Caco-2 (cell line): ENCODE measurements around the gene YPEL4. TPM values are rescaled to one million over a fixed set of nuclear protein-coding genes. Genes with fewer than 3 reads are reported as not detected.
A peak's percentile ranks its signal among the peaks of the same experiment; 100 is the strongest.

Experiments
- BruUV-seq: library from RNA; stranded (reverse); fragments of 400-500 nt; replicated peaks from 2 replicates; lab custom pipeline; 2021; lab: Mats Ljungman, UMichigan
- CTCF ChIA-PET: fragments of 300-600 bp; sonication (Branson Sonifier 250); formaldehyde crosslinking; loops from one replicate; lab custom pipeline; 2022; ENCODE audit warnings: antibody characterized with exemption; lab: Charles Lee
- POLR2A ChIA-PET: fragments of 300-600 bp; sonication (Branson Sonifier 250); formaldehyde crosslinking; loops from one replicate; lab custom pipeline; 2022; ENCODE audit warnings: antibody characterized with exemption; lab: Charles Lee
- DNase-seq, 2 experiments: peaks; one replicate each; pipeline versions ENCODE4 v3.0.0 to v3.0.0-alpha.2; 2020 to 2022
- H3K27me3 ChIP-seq: replicated peaks from 2 replicates; pipeline ENCODE4 v1.6.0; 2011; ENCODE audit warnings: low read length; ENCODE audit not compliant: control insufficient read depth, insufficient read depth
- H3K36me3 ChIP-seq: 2 replicates; pipeline ENCODE4 v1.5.1; 2011; ENCODE audit warnings: low read length; ENCODE audit not compliant: control insufficient read depth, insufficient read depth
- H3K4me1 ChIP-seq: fragments of 250-450 bp; sonication (Bioruptor Pico); 2 replicates; pipeline ENCODE4 v1.5.1; 2020; ENCODE audit warnings: mild to moderate bottlenecking
- H3K4me3 ChIP-seq: 2 replicates; pipeline ENCODE4 v1.5.1; 2011; ENCODE audit warnings: low read depth, mild to moderate bottlenecking, control low read depth, low read length
- H3K9me3 ChIP-seq: fragments of 250-450 bp; sonication (Bioruptor Pico); 2 replicates; pipeline ENCODE4 v1.5.1; 2020; ENCODE audit warnings: mild to moderate bottlenecking, moderate library complexity
- H3K27ac Mint-ChIP-seq: one replicate; pipeline ENCODE4 v1.8.0; 2022; ENCODE audit warnings: mixed read lengths; ENCODE audit not compliant: unreplicated experiment
- H3K27me3 Mint-ChIP-seq: one replicate; pipeline ENCODE4 v1.8.0; 2022; ENCODE audit warnings: mixed read lengths; ENCODE audit not compliant: insufficient read depth, unreplicated experiment
- H3K36me3 Mint-ChIP-seq: one replicate; pipeline ENCODE4 v1.8.0; 2022; ENCODE audit warnings: mild to moderate bottlenecking, mixed read lengths; ENCODE audit not compliant: insufficient read depth, unreplicated experiment
- H3K4me1 Mint-ChIP-seq: one replicate; pipeline ENCODE4 v1.8.0; 2022; ENCODE audit warnings: low read depth, mixed read lengths; ENCODE audit not compliant: unreplicated experiment
- H3K4me3 Mint-ChIP-seq: one replicate; pipeline ENCODE4 v1.8.0; 2022; ENCODE audit warnings: mild to moderate bottlenecking, moderate library complexity, mixed read lengths; ENCODE audit not compliant: unreplicated experiment
- H3K9me3 Mint-ChIP-seq: one replicate; pipeline ENCODE4 v1.8.0; 2022; ENCODE audit warnings: mixed read lengths; ENCODE audit not compliant: unreplicated experiment
- intact Hi-C: fragments of 100-400 bp; cut with micrococcal nuclease; formaldehyde crosslinking; loops from one replicate; pipeline ENCODE4 v1.10.0; 2022; ENCODE audit not compliant: unreplicated experiment
- total RNA-seq: library from RNA; stranded (reverse); gene quantifications from 2 replicates; pipeline ENCODE4 v1.2.3, GENCODE V29; 2022
- TF ChIP-seq, protein P1 (sequence below), 2 experiments: fragments of 200-600 bp in 1 of 2; IDR thresholded peaks; 1 replicate in 1 of 2; 2 replicates in 1 of 2; pipeline versions ENCODE4 v1.5.1 to v1.8.0; 2011 to 2022; ENCODE audit warnings: antibody characterized with exemption in 1 of 2, control low read depth in 1 of 2, inconsistent platforms in 1 of 2, low read depth in 1 of 2, low read length in 1 of 2, mild to moderate bottlenecking in 1 of 2, moderate library complexity in 1 of 2; ENCODE audit not compliant: insufficient read depth in 1 of 2, severe bottlenecking in 1 of 2, unreplicated experiment in 1 of 2

Gene YPEL4
- total RNA-seq, 1 experiment from 2014 or later, result not detected

GRCh38 chr11:57644748-57645688, 4.7 kb downstream of the YPEL4 start:
- POLR2A ChIA-PET, result no interaction called here
- peaks cover 9% of the 10 kb centered on the region for H3K27me3 Mint-ChIP-seq
- H3K27ac Mint-ChIP-seq, result no peak overlapping the region
- Histone ChIP-seq H3K36me3 (no peaks in the 10 kb centered on the region), H3K4me3 (no peak overlapping the region), H3K27me3 (peaks cover 2% of the 10 kb centered on the region; the same call in 1 of the 2 replicates), H3K4me1 (peaks cover 17% of the 10 kb centered on the region), H3K9me3 (no peaks in the 10 kb centered on the region)
- H3K9me3 Mint-ChIP-seq, result no peaks in the 10 kb centered on the region
- CTCF ChIA-PET, result interaction anchor here (0.5 to 2.5 kb wide), 29 partner anchors 8 to 529 kb away, joined by 3 to 49 read pairs (median 4); partner anchors contain the start of genes UBE2L6 and ZDHHC5
- DNase-seq, result peak; percentile 86 to 91
- TF ChIP-seq, protein P1, sequence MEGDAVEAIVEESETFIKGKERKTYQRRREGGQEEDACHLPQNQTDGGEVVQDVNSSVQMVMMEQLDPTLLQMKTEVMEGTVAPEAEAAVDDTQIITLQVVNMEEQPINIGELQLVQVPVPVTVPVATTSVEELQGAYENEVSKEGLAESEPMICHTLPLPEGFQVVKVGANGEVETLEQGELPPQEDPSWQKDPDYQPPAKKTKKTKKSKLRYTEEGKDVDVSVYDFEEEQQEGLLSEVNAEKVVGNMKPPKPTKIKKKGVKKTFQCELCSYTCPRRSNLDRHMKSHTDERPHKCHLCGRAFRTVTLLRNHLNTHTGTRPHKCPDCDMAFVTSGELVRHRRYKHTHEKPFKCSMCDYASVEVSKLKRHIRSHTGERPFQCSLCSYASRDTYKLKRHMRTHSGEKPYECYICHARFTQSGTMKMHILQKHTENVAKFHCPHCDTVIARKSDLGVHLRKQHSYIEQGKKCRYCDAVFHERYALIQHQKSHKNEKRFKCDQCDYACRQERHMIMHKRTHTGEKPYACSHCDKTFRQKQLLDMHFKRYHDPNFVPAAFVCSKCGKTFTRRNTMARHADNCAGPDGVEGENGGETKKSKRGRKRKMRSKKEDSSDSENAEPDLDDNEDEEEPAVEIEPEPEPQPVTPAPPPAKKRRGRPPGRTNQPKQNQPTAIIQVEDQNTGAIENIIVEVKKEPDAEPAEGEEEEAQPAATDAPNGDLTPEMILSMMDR (IDR thresholded peaks at IDR 0.05; ENCODE audit: insufficient read depth in 1 of 2, low read depth in 1 of 2, low read length in 1 of 2, severe bottlenecking in 1 of 2, unreplicated experiment in 1 of 2), result peak; percentile 91 to 96
- peaks cover 15% of the 10 kb centered on the region for H3K36me3 Mint-ChIP-seq
- BruUV-seq, result no TSS peak
- H3K4me1 Mint-ChIP-seq, result peaks cover 8% of the 10 kb centered on the region
- no peak overlapping the region for H3K4me3 Mint-ChIP-seq
- intact Hi-C loops, result loop anchor here (5.0 kb wide), 1 partner anchor 168 kb away; no protein-coding TSS in a partner anchor

DNA sequence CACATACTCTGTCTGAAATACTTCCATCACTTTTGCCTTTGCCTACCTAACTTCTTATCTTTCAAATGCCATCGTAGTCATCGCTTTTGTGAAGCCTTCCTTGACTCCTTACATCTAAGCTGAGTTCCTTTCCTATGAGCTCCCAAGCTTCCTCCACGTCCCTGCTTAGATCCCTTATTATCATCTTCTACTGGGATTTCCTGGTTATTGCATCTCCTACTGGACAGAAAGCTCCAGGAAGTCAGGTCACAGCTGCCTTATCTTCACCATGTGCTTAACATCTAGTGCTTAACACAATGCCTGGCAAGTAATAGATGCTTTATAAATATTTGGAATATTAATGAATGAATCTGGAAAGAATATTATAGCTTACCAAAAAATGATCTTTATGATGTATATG, 5.9 kb downstream of the YPEL4 start:
- no peak overlapping the region for H3K4me3 Mint-ChIP-seq

More for the DNA sequence above, 5.9 kb downstream of the YPEL4 start:
- ChIA-PET POLR2A (interaction anchor here (0.6 kb wide), 1 partner anchor 184 kb away, joined by 3 read pairs; no protein-coding TSS in a partner anchor), CTCF (interaction anchor here (0.6 to 2.5 kb wide), 16 partner anchors 11 to 298 kb away, joined by 3 to 49 read pairs (median 6); partner anchors contain the start of genes RTN4RL2 and UBE2L6)
- no peak for DNase-seq
- peaks cover 15% of the 10 kb centered on the region for H3K36me3 Mint-ChIP-seq
- Histone ChIP-seq H3K9me3 (no peaks in the 10 kb centered on the region), H3K27me3 (peaks cover 2% of the 10 kb centered on the region; the same call in 1 of the 2 replicates), H3K36me3 (no peaks in the 10 kb centered on the region), H3K4me3 (no peak overlapping the region), H3K4me1 (peaks cover 29% of the 10 kb centered on the region)
- peaks cover 7% of the 10 kb centered on the region for H3K27me3 Mint-ChIP-seq
- H3K27ac Mint-ChIP-seq, result no peak overlapping the region
- H3K4me1 Mint-ChIP-seq, result peaks cover 7% of the 10 kb centered on the region
- no TSS peak for BruUV-seq
- H3K9me3 Mint-ChIP-seq, result no peaks in the 10 kb centered on the region
- TF ChIP-seq, protein P1 (IDR thresholded peaks at IDR 0.05; ENCODE audit: insufficient read depth in 1 of 2, low read depth in 1 of 2, low read length in 1 of 2, severe bottlenecking in 1 of 2, unreplicated experiment in 1 of 2), result no peak
- intact Hi-C loops, result loop anchor here (5.0 kb wide), 1 partner anchor 167 kb away; no protein-coding TSS in a partner anchor
